Body of pancreas (tissue), 4 donors: ENCODE data around the gene RAET1E. TPM values are rescaled to one million over a fixed set of nuclear protein-coding genes. Genes with fewer than 3 reads are reported as not detected.
"Not testable (repeated sequence)": the region's sequence is repeated elsewhere in the genome, so short reads cannot be mapped to it uniquely, and the experiment has no call there.

ENCODE experiments used
- ATAC-seq: fragments of 150-250 bp; one replicate; pipeline ENCODE4 v1.9.1; 2016
- DNase-seq, 4 donors: peaks; one replicate each; pipeline ENCODE4 v3.0.0-alpha.2; 2019
- H3K27ac ChIP-seq, 4 donors: fragments of 200-600 bp; sonication (generic); 1 replicate in 3 of 4; 2 replicates in 1 of 4; pipeline versions ENCODE4 v1.5.1 to v1.6.1; 2016 to 2019; ENCODE audit warnings: mild to moderate bottlenecking in 1 of 4, mixed read lengths in 1 of 4, moderate library complexity in 1 of 4
- H3K27me3 ChIP-seq, 2 donors: fragments of 200-600 bp; sonication (generic); one replicate each; pipeline ENCODE4 v1.6.0; 2016; ENCODE audit warnings: mild to moderate bottlenecking in 1 of 2
- H3K36me3 ChIP-seq, 2 donors: fragments of 200-600 bp; sonication (generic); replicated peaks in 1 of 2; 2 replicates each; pipeline ENCODE4 v1.5.1; 2016; ENCODE audit warnings: low read depth in 2 of 2; ENCODE audit not compliant: insufficient read depth in 1 of 2
- H3K4me1 ChIP-seq: fragments of 200-600 bp; sonication (generic); one replicate; pipeline ENCODE4 v1.6.0; 2016
- H3K4me3 ChIP-seq, 2 donors: fragments of 200-600 bp; sonication (generic); 1 replicate in 1 of 2; 2 replicates in 1 of 2; pipeline ENCODE4 v1.5.1; 2016 to 2019
- H3K9me3 ChIP-seq, 3 donors: fragments of 200-600 bp; sonication (generic); 1 replicate in 2 of 3; 2 replicates in 1 of 3; pipeline ENCODE4 v1.5.1; 2016
- CTCF ChIP-seq, 7 experiments: fragments of 450-650 bp in 4 of 7; fragments of 200-600 bp in 3 of 7; sonication (generic) in 3 of 7; IDR thresholded peaks; one replicate each; pipeline ENCODE4 v1.5.1; 2016 to 2019; ENCODE audit warnings: antibody characterized with exemption in 7 of 7
- POLR2A ChIP-seq, 3 donors: fragments of 450-650 bp; IDR thresholded peaks; one replicate each; pipeline ENCODE4 v1.6.1; 2016; ENCODE audit warnings: antibody characterized with exemption in 3 of 3, mild to moderate bottlenecking in 2 of 3
- WGBS, 2 donors: methylation state at CpG; one replicate each; pipeline ENCODE4 v1.1.5; 2017; 5-methylcytosine and 5-hydroxymethylcytosine counted together
- intact Hi-C: fragments of 100-400 bp; cut with DNase I; formaldehyde crosslinking; loops from one replicate; pipeline ENCODE4 v1.15.1; 2023
- total RNA-seq, 2 donors: library from RNA; depleted of rRNA; stranded (reverse); fragments of >200 nt; gene quantifications; one replicate each; pipeline ENCODE4 v1.1.0, GENCODE V29; 2016

The RAET1E gene
- total RNA-seq, 2 donors from 2014 or later: not detected

DNA sequence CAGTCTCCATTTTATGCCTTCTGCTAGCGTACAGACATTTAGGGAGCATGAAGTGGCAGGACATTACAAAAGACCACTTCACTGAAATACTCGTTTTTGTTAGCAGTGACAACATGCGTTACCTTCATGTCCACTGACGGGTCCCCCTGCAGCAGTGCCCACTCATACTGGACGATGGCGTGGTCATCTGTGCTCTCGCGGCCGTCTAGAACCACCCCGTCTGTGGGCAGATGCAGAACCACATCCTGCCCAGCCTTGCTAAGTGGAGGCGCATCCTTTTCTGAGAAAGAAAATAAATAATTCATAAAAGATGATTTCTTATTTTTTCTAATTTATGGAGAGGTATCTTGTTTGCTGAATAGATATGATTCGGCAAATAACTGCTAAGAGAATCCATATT is 45.0 kb downstream of the RAET1E start:
- no peak overlapping the region for H3K4me3 ChIP-seq
- H3K27ac ChIP-seq: no peak overlapping the region
- H3K4me1 ChIP-seq: peaks cover 14% of the 10 kb centered on the region
- WGBS, 2 donors: 82% methylated on average over 12 of the region's 12 CpGs
- intact Hi-C loops: no loop called here
- DNase-seq: no peak
- no peaks in the 10 kb centered on the region for H3K27me3 ChIP-seq
- no peaks in the 10 kb centered on the region for H3K9me3 ChIP-seq
- no peak for ATAC-seq
- H3K36me3 ChIP-seq: no peaks in the 10 kb centered on the region
- TF ChIP-seq POLR2A (IDR thresholded peaks at IDR 0.05) (no peak), CTCF (IDR thresholded peaks at IDR 0.05) (no peak)

- intact Hi-C loops: no loop called here
- ATAC-seq: peak; percentile 18
- no peaks in the 10 kb centered on the region for H3K27me3 ChIP-seq
- H3K27ac ChIP-seq: no peak overlapping the region
- TF ChIP-seq CTCF (IDR thresholded peaks at IDR 0.05) (no peak), POLR2A (IDR thresholded peaks at IDR 0.05) (no peak)
- H3K36me3 ChIP-seq: no peaks in the 10 kb centered on the region
- no peaks in the 10 kb centered on the region for H3K9me3 ChIP-seq
- H3K4me1 ChIP-seq: peaks cover 21% of the 10 kb centered on the region
- no peak for DNase-seq
- 62 to 73% methylated on average over 6 of the region's 6 CpGs for WGBS, 2 donors
- no peak overlapping the region for H3K4me3 ChIP-seq
These were observed 45.7 kb downstream of the RAET1E start for GRCh38 chr6:149852180-149852579.

DNA sequence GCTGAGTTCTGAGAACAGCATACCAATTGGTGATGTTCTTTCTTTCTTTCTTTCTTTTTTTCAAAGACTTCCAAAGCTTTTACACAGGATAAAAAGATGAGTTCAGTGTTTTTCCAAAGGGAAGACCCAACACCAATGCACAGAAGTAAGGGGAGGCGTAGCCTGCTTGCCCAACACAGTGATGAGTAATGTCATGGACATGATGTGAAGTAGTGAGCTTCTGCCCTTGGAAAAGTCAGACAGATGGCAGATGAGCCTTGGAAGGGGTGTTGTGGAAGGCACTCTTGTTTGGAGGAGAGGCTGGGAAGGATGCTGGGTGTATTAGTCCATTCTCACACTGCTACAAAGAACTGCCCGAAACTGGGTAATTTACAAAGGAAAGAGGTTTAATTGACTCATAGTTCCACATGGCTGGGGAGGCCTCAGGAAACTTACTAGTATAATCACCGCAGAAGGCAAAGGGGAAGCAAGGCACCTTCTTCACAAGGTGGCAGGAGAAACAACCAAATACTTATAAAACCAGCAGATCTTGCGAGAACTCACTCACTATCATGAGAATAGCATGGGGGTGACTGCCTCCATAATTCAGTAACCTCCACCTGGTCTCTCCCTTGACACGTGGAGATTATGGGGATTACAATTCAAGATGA is 46.3 kb downstream of the RAET1E start:
- ATAC-seq: no peak

DNA sequence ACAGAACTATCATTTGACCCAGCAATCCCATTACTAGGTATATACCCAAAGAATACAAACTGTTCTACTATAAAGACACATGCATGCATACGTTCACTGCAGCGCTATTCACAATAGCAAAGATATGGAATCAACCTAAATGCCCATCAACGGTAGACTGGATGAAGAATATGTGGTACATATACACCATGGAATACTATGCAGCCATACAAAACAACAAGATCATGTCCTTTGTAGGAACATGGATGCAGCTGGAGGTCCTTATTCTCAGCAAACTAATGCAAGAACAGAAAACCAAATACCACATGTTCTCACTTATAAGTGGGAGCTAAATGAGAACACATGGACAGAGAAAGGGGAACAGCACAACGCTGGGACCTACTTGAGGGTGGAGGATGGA is 49.6 kb downstream of the RAET1E start:
- DNase-seq, H3K27ac ChIP-seq, H3K4me3 ChIP-seq, intact Hi-C loops, H3K27me3 ChIP-seq, H3K36me3 ChIP-seq, ATAC-seq, H3K9me3 ChIP-seq: not testable (repeated sequence)
- H3K4me1 ChIP-seq: peaks cover 11% of the 10 kb centered on the region
- WGBS, 2 donors: 78 to 97% methylated on average over 4 of the region's 4 CpGs

More for the DNA sequence above, 46.3 kb downstream of the RAET1E start:
- Histone ChIP-seq H3K4me3 (no peak overlapping the region), H3K36me3 (no peaks in the 10 kb centered on the region), H3K27ac (no peak overlapping the region), H3K4me1 (peaks cover 23% of the 10 kb centered on the region), H3K27me3 (no peaks in the 10 kb centered on the region), H3K9me3 (no peaks in the 10 kb centered on the region)
- DNase-seq: no peak
- TF ChIP-seq POLR2A (IDR thresholded peaks at IDR 0.05): no peak
- no peak for TF ChIP-seq CTCF (IDR thresholded peaks at IDR 0.05)
- intact Hi-C loops: no loop called here
- 80 to 89% methylated on average over 5 of the region's 5 CpGs for WGBS, 2 donors

Other genes starting within 250 kb of the RAET1E start
- gene KATNA1, start 249.4 kb downstream of the RAET1E start, total RNA-seq: 1 to 10 TPM; 4.3 to 8.8 TPM
- gene LATS1, start 180.0 kb downstream of the RAET1E start, total RNA-seq: 10 to 100 TPM; 12.7 to 15.5 TPM
- 10 to 100 TPM in 1 of 2 donors, 1 to 10 TPM in 1; 8.6 to 22.8 TPM for gene NUP43, start 151.6 kb downstream of the RAET1E start, total RNA-seq
- 10 to 100 TPM; 26.2 to 26.7 TPM for gene PCMT1, start 148.4 kb downstream of the RAET1E start, total RNA-seq
- gene LRP11, start 33.8 kb downstream of the RAET1E start, total RNA-seq: 10 to 100 TPM; 21.0 to 28.0 TPM
- gene RAET1G, start 25.0 kb upstream of the RAET1E start, total RNA-seq: not detected
- gene ULBP2, start 43.9 kb upstream of the RAET1E start, total RNA-seq: under 1 TPM in 1 of 2 donors, not detected in 1; 0.26 TPM
- gene ULBP1, start 65.8 kb upstream of the RAET1E start, total RNA-seq: not detected
- not detected for gene RAET1L, start 127.4 kb upstream of the RAET1E start, total RNA-seq
- gene ULBP3, start 171.0 kb upstream of the RAET1E start, total RNA-seq: under 1 TPM in 1 of 2 donors, not detected in 1; 0.78 TPM
- under 1 TPM; 0.26 to 0.33 TPM for gene PPP1R14C, start 244.9 kb upstream of the RAET1E start, total RNA-seq